ENCODE measurements around the gene SLCO3A1. TPM values are rescaled to one million over a fixed set of nuclear protein-coding genes. Genes with fewer than 3 reads are reported as not detected.

The SLCO3A1 gene
- total RNA-seq, 1 experiment from 2014 or later: 5.1 TPM

- H3K36me3 ChIP-seq (ENCODE audit: control insufficient read depth in 1 of 2, insufficient read depth in 2 of 2, low read length in 2 of 2): no peaks in the 10 kb centered on the region; a peak in 1 of 4 replicates
- H3K9ac ChIP-seq (ENCODE audit: low read length): no peak overlapping the region
- CTCF ChIA-PET: no interaction called here
- intact Hi-C loops (cut with micrococcal nuclease): no loop called here
- no peaks in the 10 kb centered on the region for H3K79me2 ChIP-seq (ENCODE audit: insufficient read depth, low read length)
- no peaks in the 10 kb centered on the region for H3K9me3 ChIP-seq (ENCODE audit: control insufficient read depth in 1 of 2, insufficient read depth in 1 of 2, low read depth in 1 of 2, low read length in 2 of 2)
- peaks cover 5% of the 10 kb centered on the region for H3K27me3 ChIP-seq (ENCODE audit: insufficient read depth, low read length)
- no peak overlapping the region for H3K4me2 ChIP-seq (ENCODE audit: low read length)
- no peaks in the 10 kb centered on the region for H3K9me2 ChIP-seq (ENCODE audit: insufficient read depth)
- H3K4me3 ChIP-seq (replicated peaks in 1 of 2; ENCODE audit: low read depth in 1 of 2, low read length in 2 of 2): no peak overlapping the region
- no peak overlapping the region for H3K27ac ChIP-seq (ENCODE audit: low read depth, low read length)
- no TSS peak for BruUV-seq (replicated peaks)
- RAD21 ChIA-PET (ENCODE audit: low non-redundant PET in 1 of 2, low total read pairs in 2 of 2, uncharacterized antibody in 2 of 2, unreplicated experiment in 2 of 2): no interaction called here
- DNase-seq (ENCODE audit: low read depth, low spot score): no peak
- POLR2A ChIA-PET: no interaction called here
- ATAC-seq: no peak
- no peaks in the 10 kb centered on the region for H3K4me1 ChIP-seq (ENCODE audit: control insufficient read depth in 1 of 2, insufficient read depth in 2 of 2, low read length in 2 of 2)
- no peaks in the 10 kb centered on the region for H4K20me1 ChIP-seq (ENCODE audit: insufficient read depth)
- no peak overlapping the region for H2AFZ ChIP-seq (ENCODE audit: low read depth, low read length, poor library complexity, severe bottlenecking)
- TF ChIP-seq ATF3 (IDR thresholded peaks at IDR 0.05) (no peak), EZH2 (IDR thresholded peaks at IDR 0.05) (no peak), POLR2A (IDR thresholded peaks at IDR 0.05; ENCODE audit: borderline replicate concordance, extremely low read depth, insufficient read depth, insufficient read length) (no peak), YY1 (IDR thresholded peaks at IDR 0.05; ENCODE audit: extremely low read depth, insufficient replicate concordance, low read depth, low read length) (no peak), ELF1 (IDR thresholded peaks at IDR 0.05; ENCODE audit: borderline replicate concordance, low read depth) (no peak), EGR1 (IDR thresholded peaks at IDR 0.05; ENCODE audit: low read depth) (no peak), CEBPB (IDR thresholded peaks at IDR 0.05; ENCODE audit: low read depth) (no peak), ZBTB33 (IDR thresholded peaks at IDR 0.05; ENCODE audit: extremely low read depth, insufficient replicate concordance, low read length) (no peak), SIN3A (IDR thresholded peaks at IDR 0.05; ENCODE audit: low read depth) (no peak), POLR2AphosphoS5 (IDR thresholded peaks at IDR 0.05; ENCODE audit: low read depth, low read length) (no peak), SP1 (IDR thresholded peaks at IDR 0.05; ENCODE audit: low read depth) (no peak), FOSL1 (IDR thresholded peaks at IDR 0.05; ENCODE audit: low read depth) (no peak)
These were observed 342.8 kb downstream of the SLCO3A1 start for GRCh38 chr15:92196342-92196741.

Data from HCT116 (cell line).